Sigmoid colon (tissue), 4 donors: ENCODE results near the gene LIM2.

Source experiments
- CTCF ChIP-seq, 4 experiments: fragments of 450-650 bp in 3 of 4; fragments of 200-600 bp in 1 of 4; IDR thresholded peaks; one replicate each; pipeline ENCODE4 v1.5.1; 2016 to 2019; ENCODE audit warnings: antibody characterized with exemption in 4 of 4, mild to moderate bottlenecking in 3 of 4, moderate library complexity in 2 of 4
- POLR2AphosphoS5 ChIP-seq, 4 donors: sonication (generic); formaldehyde crosslinking; IDR thresholded peaks; one replicate each; pipeline ENCODE4 v1.6.1; 2017; ENCODE audit warnings: antibody characterized with exemption in 4 of 4

- TF ChIP-seq CTCF (IDR thresholded peaks at IDR 0.05) (no peak), POLR2AphosphoS5 (IDR thresholded peaks at IDR 0.05) (no peak)
Observed at GRCh38 chr19:51368366-51369282, 19.1 kb downstream of the LIM2 start, which contains the start of gene CLDND2.
